Activated effector memory CD4-positive, alpha-beta T cell treated with Interleukin-2 at 50 U/mL for 16 hours (primary cell): ENCODE measurements around the gene UBE2Q1.

Experiments
- DNase-seq: peaks from one replicate; pipeline ENCODE4 v3.0.0-alpha.2; 2020

UBE2Q1 gene

GRCh38 chr1:154501423-154502065 lies 56.9 kb downstream of the UBE2Q1 start:
- DNase-seq = no peak

DNA sequence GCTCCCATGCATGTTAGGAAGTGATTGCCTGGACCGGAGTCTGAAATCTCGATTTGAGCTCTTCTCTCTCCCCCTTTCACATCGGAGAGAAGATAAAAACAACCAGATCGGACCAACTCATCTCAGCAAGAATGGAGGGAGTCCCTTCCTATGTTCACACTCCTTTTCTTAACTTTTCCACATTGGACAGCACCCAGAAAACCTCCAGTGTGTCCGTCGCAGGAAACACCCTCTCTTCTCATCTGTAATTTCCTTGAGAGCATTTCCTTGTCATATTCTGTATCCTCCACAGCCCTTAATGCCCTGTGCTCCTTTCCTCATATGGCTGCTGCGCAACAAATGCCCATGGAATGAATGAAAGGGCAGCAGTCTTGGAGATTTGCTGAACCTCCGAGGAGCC lies 57.9 kb downstream of the UBE2Q1 start:
- DNase-seq = no peak

DNA sequence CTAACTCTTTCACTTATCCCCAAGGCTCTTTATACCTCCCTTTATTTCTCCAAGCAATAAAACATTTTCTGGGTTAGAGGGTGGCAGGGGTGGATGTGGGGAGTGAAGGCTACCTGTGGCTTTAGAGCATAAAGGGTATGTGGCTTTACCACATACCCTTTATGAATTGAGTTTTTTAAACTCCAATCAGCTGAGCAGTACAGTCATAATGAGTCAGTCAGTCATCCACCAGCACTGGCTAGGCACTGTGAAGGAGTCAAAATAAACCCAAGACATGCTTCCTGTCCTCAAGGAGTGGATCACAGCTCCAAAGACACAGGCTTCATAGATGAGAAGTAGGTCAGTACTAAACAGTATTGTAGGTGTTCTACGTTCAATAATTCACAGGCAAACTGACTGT lies 59.0 kb downstream of the UBE2Q1 start:
- no peak for DNase-seq
